HG02763 (cell line): ENCODE measurements around the gene EML1.

Experiments used
- ATAC-seq: cut with Tn5 transposase; IDR thresholded peaks from one replicate; pipeline ENCODE4 v1.9.1; 2021; ENCODE audit warnings: mild to moderate bottlenecking, moderate library complexity; ENCODE audit not compliant: unreplicated experiment

EML1 gene

GRCh38 chr14:99860219-99860618, 67.0 kb downstream of the EML1 start:
- ATAC-seq, result no peak

- ATAC-seq, result no peak
Measured at GRCh38 chr14:99862136-99862535, 68.9 kb downstream of the EML1 start.

GRCh38 chr14:99863059-99863458, 69.8 kb downstream of the EML1 start:
- ATAC-seq, result no peak

- ATAC-seq, result no peak
Measured at GRCh38 chr14:99865408-99865807, 72.2 kb downstream of the EML1 start.

- ATAC-seq, result no peak
Measured at GRCh38 chr14:99870617-99871016, 77.4 kb downstream of the EML1 start.

DNA sequence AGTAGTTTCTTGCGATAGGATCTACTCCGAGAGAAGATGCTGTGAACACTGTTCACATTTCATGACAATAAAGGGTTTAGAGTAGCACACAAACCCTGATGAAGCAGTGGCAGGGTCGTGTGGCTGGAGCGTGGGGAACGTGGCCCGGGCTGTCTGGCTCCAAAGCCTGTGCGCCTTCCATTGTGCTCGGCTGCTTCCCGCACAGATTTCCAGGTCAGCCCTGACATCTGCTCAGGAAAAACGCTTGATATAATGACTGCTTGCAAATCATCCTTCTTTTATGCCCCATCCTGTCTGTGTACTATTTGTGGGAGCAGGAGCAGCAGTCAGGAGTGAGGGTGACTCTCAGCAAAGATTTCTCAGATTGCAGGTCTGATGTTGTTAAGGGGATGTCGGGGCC, 78.6 kb downstream of the EML1 start:
- ATAC-seq, result no peak

DNA sequence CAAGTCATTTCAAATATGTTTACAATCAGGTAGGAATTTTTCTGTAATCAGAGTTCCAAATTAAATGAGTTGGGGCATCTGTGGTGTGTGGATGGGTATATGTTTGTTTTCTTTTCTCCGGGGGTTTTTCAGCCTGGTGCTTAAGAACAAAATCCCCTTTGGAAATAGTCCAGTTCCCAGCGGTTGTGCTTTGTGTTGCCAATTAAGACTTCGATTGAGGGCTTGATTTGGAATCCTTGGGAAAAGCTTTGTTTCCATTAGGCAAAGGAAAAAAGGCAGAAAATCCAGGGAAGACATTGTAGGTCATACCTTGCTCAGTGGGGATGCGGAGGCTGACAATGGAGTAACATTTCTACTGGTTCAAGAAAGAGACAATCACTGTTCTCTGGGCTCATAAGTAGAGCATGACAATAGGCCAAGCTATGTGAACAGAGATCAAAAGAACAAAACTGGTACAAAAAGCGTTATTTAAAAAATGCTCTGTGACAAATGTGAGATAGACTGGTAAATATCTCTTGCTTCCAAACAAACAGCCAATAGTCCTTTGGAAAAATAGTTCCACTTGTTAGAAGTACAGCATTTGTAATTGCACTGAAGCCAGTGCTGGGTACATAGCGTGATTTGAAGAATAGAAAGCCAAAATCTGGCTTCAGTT, 79.7 kb downstream of the EML1 start:
- no peak for ATAC-seq

DNA sequence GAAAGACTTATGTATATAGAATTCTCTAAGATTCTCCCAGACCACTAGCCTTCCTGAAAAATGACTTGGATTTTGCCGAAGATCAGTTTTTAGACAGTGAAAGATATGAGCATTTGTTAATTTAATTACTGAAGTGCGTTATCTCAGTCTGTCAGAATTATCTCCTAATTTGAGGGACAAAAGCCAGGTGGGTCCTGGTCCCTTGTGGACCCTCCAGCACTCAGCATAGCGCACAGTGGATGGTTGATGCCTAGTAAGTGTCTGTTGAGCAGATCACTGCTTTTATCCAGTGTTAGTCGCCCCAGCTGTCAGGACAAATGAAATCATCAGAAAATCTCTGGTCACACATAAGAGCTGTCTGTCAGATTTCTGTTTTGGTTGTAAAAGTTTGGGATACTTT, 80.4 kb downstream of the EML1 start:
- no peak for ATAC-seq

DNA sequence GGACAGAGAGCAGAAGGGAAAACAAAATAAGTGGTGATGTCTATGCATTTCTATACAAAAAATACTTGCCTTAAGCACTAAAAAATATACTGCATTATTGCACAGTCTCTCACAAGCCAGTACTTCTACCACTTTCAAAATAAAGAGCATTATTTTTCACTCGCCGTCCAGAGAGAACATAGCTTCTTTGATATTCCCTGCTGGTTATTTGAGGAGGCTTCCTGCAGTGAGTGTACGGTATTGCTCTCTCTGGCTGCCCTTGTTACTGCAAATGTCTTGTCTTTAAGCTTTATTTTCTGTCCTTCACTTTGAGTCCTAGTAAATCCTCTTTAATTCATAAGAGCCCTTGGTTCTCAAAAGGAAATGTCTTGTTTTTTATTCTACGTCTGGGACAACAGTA, 81.1 kb downstream of the EML1 start:
- no peak for ATAC-seq

DNA sequence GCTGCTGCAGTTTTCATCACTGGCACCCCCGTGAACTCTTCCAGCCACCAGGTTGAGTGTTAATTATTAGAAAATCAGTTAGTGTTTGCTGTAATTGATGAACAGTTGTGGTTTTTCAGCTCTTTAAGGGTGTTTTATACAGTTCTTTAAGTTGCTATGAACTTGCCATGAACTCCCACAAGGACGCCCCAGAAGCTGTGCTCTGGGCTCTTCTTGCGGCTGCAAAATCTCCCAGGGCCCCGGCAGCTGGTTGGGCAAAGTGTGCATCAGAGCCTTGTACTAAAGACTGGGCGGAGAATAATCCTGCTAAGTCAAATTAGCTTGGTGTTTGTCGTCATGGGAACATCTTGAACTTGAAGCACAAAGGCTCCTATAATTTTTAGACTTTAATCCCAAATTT, 82.2 kb downstream of the EML1 start:
- no peak for ATAC-seq

- no peak for ATAC-seq
Measured at GRCh38 chr14:99875836-99876235, 82.6 kb downstream of the EML1 start.

GRCh38 chr14:99876406-99876805, 83.2 kb downstream of the EML1 start:
- no peak for ATAC-seq

DNA sequence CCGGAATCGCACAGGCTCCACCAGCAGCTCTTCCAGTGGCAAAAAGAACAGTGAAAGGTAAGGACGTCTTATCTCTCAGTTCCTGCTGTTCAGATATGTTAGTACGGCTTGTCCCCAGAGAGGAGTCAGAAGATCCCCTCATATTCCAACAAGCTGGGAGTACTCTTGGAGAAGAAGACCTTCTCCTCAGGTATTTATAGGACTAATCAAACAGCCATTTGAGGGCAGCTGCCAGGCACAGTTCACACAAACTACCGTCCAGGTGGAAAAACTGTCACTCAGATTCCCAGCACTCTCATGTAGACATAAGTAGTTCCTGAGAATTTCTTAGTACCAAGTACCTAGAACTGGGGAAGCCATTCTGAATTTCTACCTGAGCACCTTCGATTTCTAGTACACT, 85.3 kb downstream of the EML1 start:
- no peak for ATAC-seq

GRCh38 chr14:99879401-99880295, 86.4 kb downstream of the EML1 start:
- no peak for ATAC-seq

- ATAC-seq, result no peak
Measured at GRCh38 chr14:99880651-99881420, 87.6 kb downstream of the EML1 start.

DNA sequence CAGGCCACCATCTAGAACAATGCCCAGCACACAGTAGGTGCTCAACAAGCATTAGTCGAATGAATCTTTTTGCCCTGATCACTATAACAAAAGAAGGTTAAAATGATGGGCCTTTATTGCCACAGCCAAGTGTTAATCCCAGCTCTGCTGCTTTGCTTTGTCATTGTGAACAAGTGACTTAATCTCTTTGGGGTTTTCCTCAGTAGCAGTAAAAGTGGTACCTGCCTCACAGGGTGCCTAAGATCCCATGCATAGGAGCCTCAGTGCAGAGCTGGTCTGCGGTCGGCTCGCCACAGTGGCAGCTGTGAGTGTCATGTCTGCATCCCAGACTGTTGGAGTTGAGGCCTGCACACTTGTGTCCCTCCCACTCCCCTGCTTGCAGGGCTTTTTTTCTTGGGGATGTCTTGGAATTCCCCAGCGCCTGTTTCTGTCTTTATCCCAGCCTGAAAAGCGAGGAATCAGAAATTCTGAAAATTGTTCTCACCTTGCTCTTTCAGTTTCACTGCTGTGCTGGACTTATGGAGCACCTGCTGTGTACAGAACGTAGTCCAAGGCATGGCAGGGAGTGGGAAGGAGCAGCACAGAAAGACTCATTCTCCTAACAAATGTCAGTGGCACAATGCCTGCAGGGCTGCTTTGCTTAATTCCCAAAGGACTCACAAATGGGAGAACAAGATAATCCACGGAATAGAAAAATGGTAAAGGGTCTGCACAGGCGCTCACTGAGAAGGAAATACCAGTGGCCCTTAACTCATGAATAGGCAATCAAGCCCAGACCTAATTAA, 90.8 kb downstream of the EML1 start:
- no peak for ATAC-seq

- ATAC-seq, result peak; percentile 53
Measured at GRCh38 chr14:99884834-99885648, 91.8 kb downstream of the EML1 start.

DNA sequence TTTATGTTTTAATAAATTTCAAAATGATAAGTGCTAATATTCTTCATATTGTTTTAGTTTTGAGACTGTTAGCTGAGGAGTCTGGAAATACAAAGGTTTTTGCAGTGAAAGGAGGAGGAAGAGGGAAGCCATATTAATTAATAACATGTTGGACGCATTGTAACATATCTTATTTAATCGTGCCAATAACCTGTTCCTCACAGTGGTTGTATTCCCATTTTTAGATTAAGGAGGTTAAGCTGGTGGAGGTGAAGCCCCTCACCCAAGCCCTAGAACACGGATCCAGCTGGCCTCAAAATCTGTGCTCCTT, 92.4 kb downstream of the EML1 start:
- no peak for ATAC-seq

GRCh38 chr14:99887407-99887806, 94.2 kb downstream of the EML1 start:
- ATAC-seq, result no peak

- ATAC-seq, result no peak
Measured at GRCh38 chr14:99888149-99888548, 94.9 kb downstream of the EML1 start.
